ENCODE results near the gene XIAP.

XIAP gene

GRCh38 chrX:123959281-123960063 lies 99.6 kb downstream of the XIAP start:
- no peak for FAIRE-seq
- peak; percentile 5 for DNase-seq (ENCODE audit: low spot score)

DNA sequence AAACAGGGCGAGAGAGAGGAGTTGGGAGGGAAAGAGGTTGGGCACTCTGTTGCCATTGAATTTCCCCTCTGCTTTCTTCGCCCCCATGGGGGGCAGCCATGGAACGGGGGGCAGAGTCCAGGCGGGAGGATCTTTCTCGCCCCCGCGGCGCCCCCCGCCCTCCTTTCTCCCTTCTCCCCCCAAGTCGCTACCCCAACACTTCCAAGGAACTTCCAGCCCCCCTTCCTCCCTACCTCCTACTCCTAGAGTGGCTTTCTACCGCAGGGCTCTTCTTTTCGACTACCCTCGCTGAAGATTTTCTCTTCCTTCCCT lies 101.1 kb downstream of the XIAP start:
- no peak for FAIRE-seq
- DNase-seq (ENCODE audit: low spot score) = no peak

GRCh38 chrX:123961268-123962005 lies 101.6 kb downstream of the XIAP start, which contains the start of gene STAG2:
Gene STAG2, plus strand, starts transcription at chrX:123961706. Its CDS starts 60,922 bp downstream, at chrX:124022628.
- FAIRE-seq = no peak
- peak; percentile 66 for DNase-seq (ENCODE audit: low spot score)

DNA sequence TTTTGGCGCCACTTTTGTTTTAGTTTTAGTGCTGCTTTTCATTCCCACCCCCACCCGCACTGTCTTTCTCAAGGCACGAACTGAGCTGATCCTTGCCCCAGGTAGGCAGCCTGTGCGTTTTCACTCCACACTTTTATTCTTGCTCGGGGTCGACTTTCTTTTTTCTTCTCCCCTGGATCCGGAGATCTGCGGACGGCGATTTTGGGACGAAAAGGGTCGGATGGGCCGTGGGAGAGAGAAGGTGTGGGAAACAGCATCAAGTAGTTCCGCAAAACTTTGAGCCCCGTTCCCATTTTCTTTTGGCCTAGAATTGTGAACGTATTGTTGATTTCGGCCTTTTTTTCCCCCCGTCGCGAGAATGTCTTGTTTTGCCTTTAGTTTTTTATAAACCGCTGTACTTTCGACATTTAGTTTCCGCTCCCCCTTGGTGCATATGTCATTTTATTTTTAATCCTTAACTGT lies 102.2 kb downstream of the XIAP start:
- no peak for DNase-seq (ENCODE audit: low spot score)
- FAIRE-seq = no peak

DNA sequence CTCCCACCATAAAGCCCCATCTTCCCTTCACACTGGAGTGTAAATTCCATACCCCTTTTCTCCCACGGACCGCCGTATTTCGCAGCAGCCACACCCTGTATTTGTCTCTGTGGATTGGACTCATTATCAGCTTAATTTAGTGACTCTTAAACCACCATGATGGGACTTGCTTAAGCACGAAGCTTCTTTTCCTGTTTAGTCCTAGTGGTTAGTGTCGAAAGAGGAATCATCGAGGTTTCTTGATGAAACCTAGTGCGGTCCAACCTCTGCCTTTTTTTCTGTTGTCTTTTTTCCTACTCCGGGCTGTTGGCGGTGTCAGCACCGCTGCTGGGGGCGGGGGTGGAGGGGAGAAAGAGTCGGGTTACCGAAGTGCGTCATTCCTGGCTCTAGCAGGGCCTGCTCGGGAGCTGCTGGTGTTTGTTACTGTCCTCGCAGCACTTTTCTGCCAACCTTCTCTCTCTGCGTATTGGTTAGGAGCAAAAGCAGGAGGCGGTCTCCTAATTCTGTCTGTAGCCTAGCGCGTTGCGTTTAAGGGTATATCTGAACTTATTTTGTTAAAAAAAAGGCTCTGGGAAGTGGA lies 103.0 kb downstream of the XIAP start:
- FAIRE-seq = peak; percentile 90
- peak; percentile 83 for DNase-seq (ENCODE audit: low spot score)

Data from RCC 7860 (cell line).